H1 (cell line): ENCODE data around the gene EBF3. TPM values are rescaled to one million over a fixed set of nuclear protein-coding genes. Genes with fewer than 3 reads are reported as not detected.

Source experiments
- CTCF ChIA-PET: fragments of 300-600 bp; sonication (Branson Sonifier 250); formaldehyde crosslinking; loops from one replicate; lab custom pipeline; 2021; ENCODE audit not compliant: partially characterized antibody; lab: Charles Lee
- POLR2A ChIA-PET: fragments of 300-600 bp; sonication (Branson Sonifier 250); formaldehyde crosslinking; loops from one replicate; lab custom pipeline; 2021; ENCODE audit warnings: inconsistent platforms; ENCODE audit not compliant: partially characterized antibody; lab: Charles Lee
- DNase-seq, 2 experiments: peaks; one replicate each; pipeline versions ENCODE4 v3.0.0 to v3.0.0-alpha.2; 2010 to 2022; ENCODE audit warnings: low spot score in 2 of 2, low read depth in 1 of 2, mixed read lengths in 1 of 2
- FAIRE-seq: peaks from 2 replicates; lab custom pipeline; 2011; peaks lifted over from hg19 to GRCh38; lab: Jason Lieb, UNC
- H2AFZ ChIP-seq: 2 replicates; pipeline ENCODE4 v1.8.1; 2012; ENCODE audit warnings: low read length, inconsistent platforms
- H2AK5ac ChIP-seq: 2 replicates; pipeline ENCODE4 v1.6.1; 2013; ENCODE audit warnings: low read depth, low read length
- H2BK120ac ChIP-seq: replicated peaks from 2 replicates; pipeline ENCODE3; 2013; ENCODE audit warnings: low read depth, low read length, inconsistent platforms
- H2BK12ac ChIP-seq: 2 replicates; pipeline ENCODE4 v1.6.1; 2013; ENCODE audit warnings: low read depth, low read length
- H2BK15ac ChIP-seq: 2 replicates; pipeline ENCODE4 v1.6.1; 2013; ENCODE audit warnings: low read length
- H2BK20ac ChIP-seq: 2 replicates; pipeline ENCODE4 v1.6.1; 2013; ENCODE audit warnings: low read length
- H2BK5ac ChIP-seq: 2 replicates; pipeline ENCODE4 v1.6.1; 2013; ENCODE audit warnings: low read depth, low read length
- H3K14ac ChIP-seq: 2 replicates; pipeline ENCODE4 v1.6.1; 2013; ENCODE audit warnings: inconsistent platforms; ENCODE audit not compliant: insufficient read length
- H3K18ac ChIP-seq: 2 replicates; pipeline ENCODE4 v1.6.1; 2013; ENCODE audit warnings: low read length; ENCODE audit errors: extremely low read depth
- H3K23ac ChIP-seq: 2 replicates; pipeline ENCODE4 v1.6.1; 2013; ENCODE audit warnings: inconsistent platforms; ENCODE audit not compliant: insufficient read length
- H3K23me2 ChIP-seq: 2 replicates; pipeline ENCODE4 v1.6.1; 2013; ENCODE audit warnings: low read depth, low read length
- H3K27ac ChIP-seq: 2 replicates; pipeline ENCODE4 v1.6.1; 2011; ENCODE audit warnings: low read depth, low read length, inconsistent platforms
- H3K27me3 ChIP-seq, 4 experiments: replicated peaks in 1 of 4; 1 replicate in 1 of 4; 2 replicates in 3 of 4; pipeline versions ENCODE4 v1.6.1 to v1.8.1; 2011 to 2013; ENCODE audit warnings: low read length in 3 of 4, mild to moderate bottlenecking in 3 of 4, inconsistent platforms in 2 of 4, mixed read lengths in 2 of 4, moderate library complexity in 1 of 4; ENCODE audit not compliant: control insufficient read depth in 3 of 4, insufficient read depth in 3 of 4; ENCODE audit errors: extremely low read depth in 1 of 4
- H3K36me3 ChIP-seq, 4 experiments: 2 replicates each; pipeline versions ENCODE4 v1.6.1 to v1.8.1; 2011 to 2013; ENCODE audit warnings: mild to moderate bottlenecking in 4 of 4, low read length in 3 of 4, moderate library complexity in 2 of 4, control low read depth in 1 of 4, inconsistent platforms in 1 of 4; ENCODE audit not compliant: insufficient read depth in 4 of 4, control insufficient read depth in 2 of 4
- H3K4ac ChIP-seq: replicated peaks from 2 replicates; pipeline ENCODE3; 2013; ENCODE audit warnings: low read length, low read depth, mixed read lengths, inconsistent platforms; ENCODE audit not compliant: insufficient read length
- H3K4me1 ChIP-seq, 4 experiments: replicated peaks in 1 of 4; 1 replicate in 1 of 4; 2 replicates in 3 of 4; pipeline versions ENCODE4 v1.6.1 to v1.8.1; 2011 to 2013; ENCODE audit warnings: low read length in 3 of 4, inconsistent platforms in 2 of 4, mixed read lengths in 1 of 4; ENCODE audit not compliant: insufficient read depth in 4 of 4, control insufficient read depth in 3 of 4
- H3K4me2 ChIP-seq, 2 experiments: 2 replicates each; pipeline versions ENCODE4 v1.6.1 to v1.8.1; 2011 to 2013; ENCODE audit warnings: low read depth in 2 of 2, low read length in 2 of 2, control low read depth in 1 of 2, inconsistent platforms in 1 of 2, mild to moderate bottlenecking in 1 of 2; ENCODE audit not compliant: insufficient read depth in 1 of 2
- H3K4me3 ChIP-seq, 4 experiments: fragments of 200-600, 300-600 bp in 1 of 4; sonication (generic), shearing (Covaris generic), sonication (Bioruptor Twin) in 1 of 4; 2 replicates each; pipeline versions ENCODE4 v1.5.1 to v1.8.1; 2011 to 2016; ENCODE audit warnings: low read length in 4 of 4, low read depth in 3 of 4, control low read depth in 2 of 4, inconsistent platforms in 2 of 4, mild to moderate bottlenecking in 2 of 4, mixed read lengths in 1 of 4, moderate library complexity in 1 of 4; ENCODE audit not compliant: insufficient read depth in 2 of 4; ENCODE audit errors: extremely low read depth in 1 of 4
- H3K56ac ChIP-seq: replicated peaks from 2 replicates; pipeline ENCODE3; 2013; ENCODE audit warnings: low read depth, mild to moderate bottlenecking, mixed read lengths, low read length, inconsistent platforms; ENCODE audit not compliant: insufficient read length
- H3K79me1 ChIP-seq: 2 replicates; pipeline ENCODE4 v1.6.1; 2013; ENCODE audit warnings: low read depth, low read length, control low read depth
- H3K79me2 ChIP-seq, 2 experiments: 2 replicates each; pipeline versions ENCODE4 v1.6.1 to v1.8.1; 2012 to 2013; ENCODE audit warnings: low read length in 2 of 2, mild to moderate bottlenecking in 2 of 2, inconsistent platforms in 1 of 2; ENCODE audit not compliant: insufficient read depth in 2 of 2, control insufficient read depth in 1 of 2
- H3K9ac ChIP-seq, 4 experiments: replicated peaks in 1 of 4; 1 replicate in 1 of 4; 2 replicates in 3 of 4; pipeline versions ENCODE4 v1.6.1 to v1.8.1; 2011 to 2013; ENCODE audit warnings: low read depth in 3 of 4, low read length in 3 of 4, control low read depth in 2 of 4, mild to moderate bottlenecking in 2 of 4, moderate library complexity in 2 of 4, inconsistent platforms in 1 of 4; ENCODE audit errors: extremely low read depth in 1 of 4
- H3K9me3 ChIP-seq, 2 experiments: 2 replicates each; pipeline versions ENCODE4 v1.6.1 to v1.8.1; 2012 to 2013; ENCODE audit warnings: mild to moderate bottlenecking in 2 of 2, moderate library complexity in 2 of 2, control low read depth in 1 of 2, inconsistent platforms in 1 of 2, low read depth in 1 of 2, low read length in 1 of 2, mixed read lengths in 1 of 2; ENCODE audit not compliant: insufficient read depth in 2 of 2
- H4K20me1 ChIP-seq, 2 experiments: replicated peaks in 1 of 2; 2 replicates each; pipeline versions ENCODE3 to v1.8.1; 2011 to 2013; ENCODE audit warnings: inconsistent platforms in 2 of 2, low read length in 2 of 2, mild to moderate bottlenecking in 1 of 2; ENCODE audit not compliant: insufficient read depth in 2 of 2, control insufficient read depth in 1 of 2
- H4K5ac ChIP-seq: 2 replicates; pipeline ENCODE4 v1.6.1; 2013; ENCODE audit warnings: low read length, low read depth, mixed read lengths, inconsistent platforms; ENCODE audit not compliant: insufficient read length
- H4K8ac ChIP-seq: 2 replicates; pipeline ENCODE4 v1.8.0; 2013; ENCODE audit warnings: mild to moderate bottlenecking, moderate library complexity, low read length, inconsistent platforms; ENCODE audit not compliant: insufficient read depth; ENCODE audit errors: extremely low read depth
- H4K91ac ChIP-seq: replicated peaks from 2 replicates; pipeline ENCODE3; 2013; ENCODE audit warnings: low read length, mixed read lengths, inconsistent platforms; ENCODE audit not compliant: insufficient read length
- ATF3 ChIP-seq: IDR thresholded peaks from 2 replicates; pipeline ENCODE4 v1.6.1; 2011; ENCODE audit warnings: low read depth, mild to moderate bottlenecking, low read length; ENCODE audit not compliant: insufficient read depth
- CHD2 ChIP-seq: IDR thresholded peaks from 2 replicates; pipeline ENCODE4 v1.6.1; 2012; ENCODE audit warnings: low read length, improper control_type of control experiment
- JUND ChIP-seq: IDR thresholded peaks from 2 replicates; pipeline ENCODE4 v1.6.1; 2011; ENCODE audit warnings: mild to moderate bottlenecking, improper control_type of control experiment, low read length
- MAX ChIP-seq: IDR thresholded peaks from 2 replicates; pipeline ENCODE4 v1.6.1; 2012; ENCODE audit warnings: inconsistent platforms
- RAD21 ChIP-seq, 2 experiments: IDR thresholded peaks in 1 of 2; conservative IDR thresholded peaks in 1 of 2; 2 replicates each; pipeline ENCODE4 v1.6.1; 2011; ENCODE audit warnings: low read depth in 2 of 2, low read length in 2 of 2, improper control_type of control experiment in 1 of 2, inconsistent platforms in 1 of 2, mild to moderate bottlenecking in 1 of 2, moderate library complexity in 1 of 2
- SP4 ChIP-seq: IDR thresholded peaks from 2 replicates; pipeline ENCODE4 v1.6.1; 2012; ENCODE audit warnings: low read length, inconsistent platforms
- WGBS, 2 experiments: shearing (Covaris generic) in 1 of 2; methylation state at CpG; one replicate each; pipeline versions ENCODE4 v1.1.6 to v1.1.7; 2013 to 2015; ENCODE audit warnings: low lambda C conversion rate in 2 of 2, mixed read lengths in 2 of 2, inconsistent platforms in 1 of 2, low coverage in 1 of 2, missing lambda C conversion rate in 1 of 2; ENCODE audit not compliant: insufficient replicate concordance in 2 of 2, insufficient coverage in 1 of 2, insufficient read length in 1 of 2; ENCODE audit errors: extremely low coverage in 1 of 2, missing lambda C conversion rate in 1 of 2; 5-methylcytosine and 5-hydroxymethylcytosine counted together
- polyA plus RNA-seq, 7 experiments: library from polyadenylated mRNA; depleted of rRNA in 3 of 7; stranded (reverse) in 5 of 7; unstranded in 2 of 7; fragments of >200 nt in 5 of 7; fragments of 200-250 nt in 2 of 7; gene quantifications; 1 replicate in 5 of 7; 2 replicates in 1 of 7; 4 replicates in 1 of 7; pipeline versions ENCODE4 v1.2.1 to v1.2.3, GENCODE V29; 2011 to 2013; ENCODE audit warnings: missing spikeins in 2 of 7, mixed read lengths in 2 of 7
- total RNA-seq: library from RNA; stranded (reverse); fragmentation: NEBNext Ultra II Directional; extraction: Animal tissue kit (Norgen Biotek cat#: 25700); gene quantifications from 2 replicates; pipeline ENCODE4 v1.2.1, GENCODE V29; 2021

Gene EBF3
- total and polyA plus RNA-seq, 2 of the 8 experiments (the other 6 are each of a cell fraction or from before 2014, with no cell fraction given) = 0.08 to 0.26 TPM

- Histone ChIP-seq H4K5ac (no peak overlapping the region), H2BK120ac (no peak overlapping the region), H3K4me3 (no peak overlapping the region), H3K18ac (no peak overlapping the region), H3K23me2 (no peaks in the 10 kb centered on the region), H4K91ac (no peak overlapping the region), H2BK12ac (no peak overlapping the region), H3K4me2 (no peak overlapping the region), H4K8ac (no peak overlapping the region), H3K79me2 (no peaks in the 10 kb centered on the region), H3K56ac (no peak overlapping the region), H3K9me3 (no peaks in the 10 kb centered on the region), H2AK5ac (no peak overlapping the region), H3K23ac (no peak overlapping the region), H3K27me3 (no peaks in the 10 kb centered on the region), H4K20me1 (no peaks in the 10 kb centered on the region), H3K79me1 (no peaks in the 10 kb centered on the region), H2BK20ac (no peak overlapping the region), H2AFZ (no peak overlapping the region), H3K4me1 (no peaks in the 10 kb centered on the region), H2BK15ac (no peak overlapping the region), H3K27ac (no peak overlapping the region), H3K14ac (no peak overlapping the region), H3K4ac (no peak overlapping the region), H3K9ac (no peak overlapping the region), H2BK5ac (no peak overlapping the region), H3K36me3 (no peaks in the 10 kb centered on the region)
- ChIA-PET CTCF (interaction anchor here (1.1 to 2.0 kb wide), 3 partner anchors 11 to 67 kb away, joined by 3 to 5 read pairs (median 4); no protein-coding TSS in a partner anchor), POLR2A (no interaction called here)
- no peak for FAIRE-seq
- TF ChIP-seq CHD2 (no peak), RAD21 (IDR thresholded peaks at IDR 0.05 in 1 of 2, conservative IDR thresholded peaks at IDR 0.05 in 1 of 2; ENCODE audit: low read depth in 2 of 2, low read length in 2 of 2) (no peak), ATF3 (no peak), MAX (no peak), SP4 (no peak), JUND (no peak)
- no peak for DNase-seq
- WGBS, 2 experiments = 92% methylated on average over 17 of the region's 18 CpGs; no CpG with 5 or more reads in 1 of the 2 experiments
Measured at GRCh38 chr10:129921065-129921670, 42.9 kb downstream of the EBF3 start.
